Fibroblast of skin of scalp (primary cell): ENCODE data around the gene BLOC1S3. TPM values are rescaled to one million over a fixed set of nuclear protein-coding genes. Genes with fewer than 3 reads are reported as not detected.

Source experiments
- DNase-seq: peaks from one replicate; pipeline ENCODE4 v3.0.0-alpha.2; 2013
- polyA plus RNA-seq, 2 experiments: library from polyadenylated mRNA; unstranded; fragments of 120-200 nt; gene quantifications; one replicate each; pipeline ENCODE4 v1.2.1, GENCODE V29; 2013; ENCODE audit not compliant: insufficient read length in 2 of 2

Gene BLOC1S3
- polyA plus RNA-seq (2013, experiment 1 of 2; ENCODE audit: insufficient read length): 12.5 TPM
- 10.9 TPM for polyA plus RNA-seq (2013, experiment 2 of 2; ENCODE audit: insufficient read length)

- DNase-seq: peak; percentile 100
Observed at GRCh38 chr19:45178262-45179071, at the start of gene BLOC1S3. BLOC1S3 (plus strand) TSS chr19:45178784; CDS start chr19:45179297, 513 bp downstream.

- no peak for DNase-seq
Observed at GRCh38 chr19:45128806-45129205, 49.8 kb upstream of the BLOC1S3 start.

GRCh38 chr19:45130236-45130635 is 48.3 kb upstream of the BLOC1S3 start:
- no peak for DNase-seq

- peak; percentile 16 for DNase-seq
Observed at GRCh38 chr19:45130888-45131615, 47.5 kb upstream of the BLOC1S3 start.

- DNase-seq: no peak
Observed at GRCh38 chr19:45133661-45134060, 44.9 kb upstream of the BLOC1S3 start.

- DNase-seq: no peak
Observed at GRCh38 chr19:45135176-45135885, 43.3 kb upstream of the BLOC1S3 start.

GRCh38 chr19:45136507-45137178 is 41.9 kb upstream of the BLOC1S3 start:
- no peak for DNase-seq

GRCh38 chr19:45137179-45137761 is 41.3 kb upstream of the BLOC1S3 start:
- no peak for DNase-seq

GRCh38 chr19:45138303-45138751 is 40.3 kb upstream of the BLOC1S3 start:
- DNase-seq: no peak

GRCh38 chr19:45139286-45140143 is 39.1 kb upstream of the BLOC1S3 start:
- no peak for DNase-seq

GRCh38 chr19:45140144-45140503 is 38.5 kb upstream of the BLOC1S3 start:
- DNase-seq: no peak

GRCh38 chr19:45140533-45140932 is 38.1 kb upstream of the BLOC1S3 start:
- no peak for DNase-seq

- DNase-seq: no peak
Observed at GRCh38 chr19:45141203-45141900, 37.2 kb upstream of the BLOC1S3 start.

- no peak for DNase-seq
Observed at GRCh38 chr19:45142016-45142725, 36.4 kb upstream of the BLOC1S3 start.

GRCh38 chr19:45142726-45143110 is 35.9 kb upstream of the BLOC1S3 start:
- DNase-seq: no peak

GRCh38 chr19:45144431-45145269 is 33.9 kb upstream of the BLOC1S3 start:
- no peak for DNase-seq

- DNase-seq: no peak
Observed at GRCh38 chr19:45145270-45146189, 33.1 kb upstream of the BLOC1S3 start.

- no peak for DNase-seq
Observed at GRCh38 chr19:45146251-45146650, 32.3 kb upstream of the BLOC1S3 start.
